Cardiac fibroblast (primary cell): Measurements from ENCODE around the gene INSL6.

ENCODE experiments used
- DNase-seq, 2 donors: peaks; one replicate each; pipeline versions ENCODE4 v3.0.0 to v3.0.0-alpha.2; 2010; ENCODE audit warnings: low read depth in 2 of 2
- H3K4me3 ChIP-seq, 2 donors: replicated peaks in 1 of 2; 1 replicate in 1 of 2; 2 replicates in 1 of 2; pipeline ENCODE4 v1.5.1; 2011; ENCODE audit warnings: low read depth in 2 of 2, low read length in 2 of 2, mild to moderate bottlenecking in 2 of 2, moderate library complexity in 1 of 2
- CTCF ChIP-seq: IDR thresholded peaks from one replicate; pipeline ENCODE4 v1.5.1; 2011; ENCODE audit warnings: low read depth, mild to moderate bottlenecking, low read length, inconsistent platforms

The INSL6 gene

GRCh38 chr9:5185220-5185840 is at the start of gene INSL6:
INSL6 (minus strand) TSS chr9:5185639; CDS start chr9:5185602, 37 bp downstream.
- no peak for DNase-seq
- TF ChIP-seq CTCF = no peak
- no peak within 1 kb of the TSS for H3K4me3 ChIP-seq

GRCh38 chr9:5231212-5231611 is 45.8 kb upstream of the INSL6 start, which contains the start of gene INSL4:
INSL4 (plus strand) TSS chr9:5231419; CDS start chr9:5231524, 105 bp downstream.
- no peak within 1 kb of the TSS for H3K4me3 ChIP-seq
- no peak for TF ChIP-seq CTCF
- peak in 1 of 2 donors; percentile 33 for DNase-seq

GRCh38 chr9:5230554-5230953 is 45.1 kb upstream of the INSL6 start:
- H3K4me3 ChIP-seq = no peak overlapping the region
- DNase-seq = no peak

GRCh38 chr9:5205071-5205470 is 19.6 kb upstream of the INSL6 start:
- no peak for DNase-seq
- TF ChIP-seq CTCF = no peak
- H3K4me3 ChIP-seq = no peak overlapping the region

More at GRCh38 chr9:5230554-5230953, 45.1 kb upstream of the INSL6 start:
- no peak for TF ChIP-seq CTCF

GRCh38 chr9:5195463-5195862 is 10.0 kb upstream of the INSL6 start:
- TF ChIP-seq CTCF = no peak
- no peak for DNase-seq

GRCh38 chr9:5193345-5193744 is 7.9 kb upstream of the INSL6 start:
- no peak overlapping the region for H3K4me3 ChIP-seq
- no peak for TF ChIP-seq CTCF
- no peak for DNase-seq

More at GRCh38 chr9:5195463-5195862, 10.0 kb upstream of the INSL6 start:
- no peak overlapping the region for H3K4me3 ChIP-seq

- no peak for DNase-seq
- H3K4me3 ChIP-seq = no peak overlapping the region
- no peak for TF ChIP-seq CTCF
These were observed 6.5 kb upstream of the INSL6 start for GRCh38 chr9:5191985-5192384.
